Left renal cortex interstitium (tissue), 4 donors: Measurements from ENCODE around the gene NME7. TPM values are rescaled to one million over a fixed set of nuclear protein-coding genes. Genes with fewer than 3 reads are reported as not detected.
"Not testable (repeated sequence)": the region's sequence is repeated elsewhere in the genome, so short reads cannot be mapped to it uniquely, and the experiment has no call there.

Source experiments
- DNase-seq, 4 donors: peaks; one replicate each; pipeline ENCODE4 v3.0.0-alpha.2; 2013; ENCODE audit warnings: low read depth in 4 of 4, low spot score in 2 of 4, missing footprints in 1 of 4
- polyA plus RNA-seq, 4 donors: library from polyadenylated mRNA; unstranded; fragments of 120-200 nt; gene quantifications; one replicate each; pipeline ENCODE4 v1.2.1, GENCODE V29; 2013; ENCODE audit not compliant: insufficient read length in 4 of 4

Gene NME7
- polyA plus RNA-seq, 4 donors, result 91.8 to 152 (median 126) TPM

GRCh38 chr1:169308313-169309039 is 59.1 kb downstream of the NME7 start:
- DNase-seq, result no peak

GRCh38 chr1:169307176-169307575 is 60.4 kb downstream of the NME7 start:
- DNase-seq, result no peak

- no peak for DNase-seq
These were observed 61.6 kb downstream of the NME7 start for GRCh38 chr1:169305948-169306347.

- no peak for DNase-seq
These were observed 62.2 kb downstream of the NME7 start for GRCh38 chr1:169305356-169305755.

GRCh38 chr1:169300854-169301253 is 66.7 kb downstream of the NME7 start:
- DNase-seq, result no peak

- no peak for DNase-seq
These were observed 69.2 kb downstream of the NME7 start for GRCh38 chr1:169298441-169298840.

GRCh38 chr1:169295846-169296245 is 71.8 kb downstream of the NME7 start:
- DNase-seq, result no peak

GRCh38 chr1:169295425-169295824 is 72.2 kb downstream of the NME7 start:
- no peak for DNase-seq

GRCh38 chr1:169289016-169289415 is 78.6 kb downstream of the NME7 start:
- no peak for DNase-seq

GRCh38 chr1:169288011-169288414 is 79.6 kb downstream of the NME7 start:
- DNase-seq, result no peak

- no peak for DNase-seq
These were observed 80.3 kb downstream of the NME7 start for GRCh38 chr1:169287280-169287679.

- not testable (repeated sequence) for DNase-seq
These were observed 86.0 kb downstream of the NME7 start for GRCh38 chr1:169281562-169281961.

GRCh38 chr1:169271098-169271497 is 96.5 kb downstream of the NME7 start:
- no peak for DNase-seq

- no peak for DNase-seq
These were observed 101.5 kb downstream of the NME7 start for GRCh38 chr1:169266133-169266532.

GRCh38 chr1:169263059-169263458 is 104.5 kb downstream of the NME7 start:
- DNase-seq, result no peak

GRCh38 chr1:169261884-169262283 is 105.7 kb downstream of the NME7 start:
- no peak for DNase-seq

- DNase-seq, result no peak
These were observed 107.0 kb downstream of the NME7 start for GRCh38 chr1:169260478-169261151.

- no peak for DNase-seq
These were observed 107.8 kb downstream of the NME7 start for GRCh38 chr1:169259816-169260215.

GRCh38 chr1:169250795-169251194 is 116.8 kb downstream of the NME7 start:
- DNase-seq, result no peak

- DNase-seq, result no peak
These were observed 117.6 kb downstream of the NME7 start for GRCh38 chr1:169250022-169250421.

- no peak for DNase-seq
These were observed 118.0 kb downstream of the NME7 start for GRCh38 chr1:169249611-169250010.

GRCh38 chr1:169245706-169246105 is 121.9 kb downstream of the NME7 start:
- DNase-seq, result no peak
